HG02884 (cell line): ENCODE measurements around the gene EXOC4.

Source experiments
- ATAC-seq: cut with Tn5 transposase; IDR thresholded peaks from one replicate; pipeline ENCODE4 v1.9.1; 2021; ENCODE audit warnings: mild to moderate bottlenecking, moderate library complexity; ENCODE audit not compliant: unreplicated experiment

The EXOC4 gene

GRCh38 chr7:133654547-133654946 is 401.7 kb downstream of the EXOC4 start:
- no peak for ATAC-seq

- no peak for ATAC-seq
These were observed 409.4 kb downstream of the EXOC4 start for GRCh38 chr7:133662276-133662675.

DNA sequence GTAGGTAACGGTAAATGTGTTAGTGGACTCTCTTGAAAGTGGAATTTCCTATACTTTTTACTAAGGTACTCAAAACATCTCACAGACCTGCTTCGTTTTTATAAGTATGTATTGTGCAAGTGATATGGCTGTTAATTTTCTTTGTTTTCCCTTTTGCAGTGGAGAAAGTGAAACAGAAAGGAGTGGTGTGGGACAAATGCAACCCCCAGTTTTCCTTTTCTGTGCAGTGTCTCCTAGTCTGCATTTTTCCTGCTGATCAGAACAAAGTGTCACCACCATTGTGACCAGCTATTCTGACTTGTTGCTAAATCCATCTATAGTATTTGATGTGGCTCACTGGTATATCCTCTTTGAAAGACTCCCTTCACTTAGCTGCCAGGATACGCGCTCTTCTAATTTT is 410.0 kb downstream of the EXOC4 start:
- no peak for ATAC-seq

DNA sequence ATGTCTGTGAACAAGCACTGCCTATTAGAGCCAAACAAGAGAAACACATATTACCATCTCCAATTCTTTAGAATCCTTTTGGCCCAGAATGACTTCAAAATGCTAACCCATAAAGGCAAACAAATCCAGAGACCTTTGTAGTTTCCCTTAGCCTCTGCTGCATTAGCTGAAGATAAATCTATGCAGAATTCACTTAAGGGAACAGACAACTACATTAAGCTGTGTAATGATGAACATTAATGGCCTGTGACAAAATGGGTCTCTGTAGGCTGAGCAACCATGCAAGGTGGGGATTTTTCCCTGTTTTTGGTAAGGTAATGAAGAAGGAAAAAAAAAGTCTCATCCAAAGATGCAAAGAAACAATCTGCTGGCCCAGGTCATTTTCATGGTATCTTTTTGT is 411.6 kb downstream of the EXOC4 start:
- no peak for ATAC-seq

DNA sequence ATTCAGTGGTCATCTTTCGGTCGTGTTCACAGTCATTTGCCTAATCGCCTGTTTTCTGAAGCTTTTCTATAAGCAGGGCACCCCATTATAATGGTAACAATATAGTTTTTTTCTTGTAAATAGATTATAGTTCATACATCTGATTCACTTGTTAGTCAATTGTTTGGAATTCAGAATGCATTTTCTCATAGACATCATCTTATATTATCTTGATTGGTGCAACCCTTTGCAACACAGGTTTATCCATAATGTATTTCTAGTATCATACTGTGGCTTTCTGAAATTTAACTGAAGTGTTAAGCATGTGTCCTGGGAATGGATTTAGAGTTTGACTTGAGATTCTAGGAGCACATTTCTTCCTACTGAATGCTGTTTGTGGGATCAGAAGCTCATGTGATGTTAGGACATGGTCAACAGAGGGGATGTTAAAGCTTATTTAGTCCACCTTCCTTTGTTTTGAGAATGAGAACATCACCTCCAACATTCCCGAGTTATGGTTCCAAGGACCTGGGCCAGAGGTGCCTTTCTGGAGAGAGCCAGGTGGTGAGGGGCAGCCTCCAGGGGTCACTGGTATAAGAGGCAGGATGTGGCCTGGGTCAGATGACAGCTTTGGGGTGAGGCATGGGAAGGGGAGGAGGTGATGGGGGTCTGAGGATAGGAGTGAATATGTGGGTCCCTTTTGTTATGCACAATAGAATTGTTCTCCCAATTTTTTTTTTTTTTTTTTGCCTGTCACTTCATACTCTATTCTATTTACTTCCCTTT is 415.6 kb downstream of the EXOC4 start:
- no peak for ATAC-seq

DNA sequence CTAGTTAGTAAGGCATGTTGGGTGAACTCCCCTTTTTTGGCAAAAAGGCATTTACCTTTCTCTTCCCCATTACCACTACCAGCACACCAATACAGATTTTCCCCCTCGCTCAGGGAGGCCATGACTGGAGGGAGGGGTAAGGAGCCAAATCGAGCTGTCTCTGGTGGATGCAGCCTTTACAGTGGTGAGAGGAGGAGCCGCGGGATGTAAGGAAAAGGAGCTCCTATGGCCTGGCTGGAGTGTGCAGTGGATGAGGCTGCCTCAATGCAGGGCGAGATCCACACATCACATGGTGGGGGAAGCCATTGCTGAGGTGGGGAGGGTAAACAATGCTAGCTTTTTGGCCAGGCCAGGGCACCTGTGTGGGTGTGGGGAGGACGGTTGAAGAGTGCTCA is 416.2 kb downstream of the EXOC4 start:
- no peak for ATAC-seq

DNA sequence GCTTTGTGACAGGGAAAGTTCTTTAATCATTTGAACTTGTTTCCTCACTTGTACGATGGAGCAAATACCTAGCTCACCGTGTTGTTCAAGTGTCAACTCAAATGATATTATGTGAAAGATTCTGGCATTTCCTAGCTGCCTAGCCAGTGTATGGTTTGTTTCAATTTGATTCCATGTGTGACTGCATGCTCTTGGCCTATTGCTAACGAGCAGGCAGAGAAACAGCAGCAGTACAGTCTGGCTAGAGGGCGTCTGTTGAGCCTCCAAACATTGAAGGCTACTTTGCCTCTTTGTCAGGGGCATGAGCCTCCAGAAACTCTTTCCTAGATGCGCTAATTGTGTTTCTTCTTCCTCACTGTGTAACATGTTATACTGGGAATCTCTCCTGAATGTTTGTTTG is 417.4 kb downstream of the EXOC4 start:
- no peak for ATAC-seq

DNA sequence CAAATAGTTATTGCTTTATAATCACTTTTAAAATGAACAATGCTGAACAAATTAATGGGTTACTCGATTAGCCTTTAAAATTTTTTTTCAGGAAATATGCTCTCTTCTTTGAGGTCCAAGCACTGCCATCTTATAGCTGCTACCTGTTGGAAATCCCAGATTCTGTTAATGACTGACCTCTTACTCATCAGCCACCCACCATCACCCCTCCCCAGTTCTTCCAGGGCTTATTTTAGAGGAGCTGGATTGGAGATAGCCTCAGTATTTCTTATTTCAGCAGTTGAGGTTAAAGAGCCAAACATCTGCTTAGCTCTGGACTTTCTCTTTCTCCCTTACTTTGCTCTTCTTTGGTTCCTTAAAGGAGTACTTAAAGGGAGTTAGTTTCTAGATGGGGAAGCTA is 420.0 kb downstream of the EXOC4 start:
- no peak for ATAC-seq

DNA sequence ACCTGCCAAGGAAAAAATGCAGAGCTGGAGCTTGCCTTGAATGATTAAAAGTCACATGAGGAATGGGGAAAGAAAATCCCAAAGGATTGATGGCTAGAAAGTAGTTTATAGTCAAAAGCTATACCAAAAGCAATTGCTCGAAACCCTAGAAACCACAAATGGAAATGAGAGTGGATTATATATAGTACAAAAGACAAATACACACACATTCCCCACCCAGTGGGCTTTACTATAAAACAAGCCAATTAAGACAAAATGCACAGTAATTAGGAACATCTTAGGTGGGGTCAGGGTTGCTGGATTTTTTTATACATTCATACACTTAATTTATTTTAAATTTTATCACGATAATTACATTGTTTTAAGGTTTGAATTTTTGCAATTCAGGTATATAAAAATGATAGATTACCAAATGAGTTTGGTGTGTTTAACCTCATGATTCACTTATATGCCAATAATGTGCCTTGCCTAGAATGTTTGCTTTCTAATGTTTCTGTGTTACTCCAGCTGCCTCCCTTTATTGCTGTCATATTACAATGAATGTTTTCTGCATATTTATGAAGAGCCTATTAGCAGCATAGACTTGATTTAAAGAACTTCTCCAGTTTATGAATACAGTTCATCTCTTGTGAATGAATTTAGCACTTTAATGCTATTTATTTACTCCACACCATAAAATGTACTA is 421.3 kb downstream of the EXOC4 start:
- ATAC-seq, result no peak

GRCh38 chr7:133675510-133676218 is 422.8 kb downstream of the EXOC4 start:
- no peak for ATAC-seq

- ATAC-seq, result no peak
These were observed 424.0 kb downstream of the EXOC4 start for GRCh38 chr7:133676805-133677370.

GRCh38 chr7:133678137-133678814 is 425.4 kb downstream of the EXOC4 start:
- no peak for ATAC-seq

- ATAC-seq, result no peak
These were observed 427.1 kb downstream of the EXOC4 start for GRCh38 chr7:133679977-133680376.

DNA sequence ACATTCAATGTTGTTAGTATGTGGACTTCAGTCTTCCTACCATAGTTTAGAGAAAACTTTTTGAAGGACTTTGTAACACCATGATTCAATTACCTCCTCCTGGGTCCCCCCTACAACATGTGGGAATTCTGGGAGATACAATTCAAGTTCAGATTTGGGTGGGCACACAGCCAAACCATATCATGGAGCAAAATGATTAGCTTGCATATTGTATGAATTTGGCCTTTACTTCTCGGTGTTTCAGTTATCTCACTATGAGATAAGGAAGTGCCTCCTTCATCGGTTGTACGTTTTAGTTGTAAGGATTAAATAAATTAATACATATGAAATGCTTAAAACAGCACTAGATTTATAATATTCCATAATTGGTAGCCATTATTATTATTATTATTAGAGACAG is 428.7 kb downstream of the EXOC4 start:
- ATAC-seq, result no peak

- no peak for ATAC-seq
These were observed 429.7 kb downstream of the EXOC4 start for GRCh38 chr7:133682364-133683181.

DNA sequence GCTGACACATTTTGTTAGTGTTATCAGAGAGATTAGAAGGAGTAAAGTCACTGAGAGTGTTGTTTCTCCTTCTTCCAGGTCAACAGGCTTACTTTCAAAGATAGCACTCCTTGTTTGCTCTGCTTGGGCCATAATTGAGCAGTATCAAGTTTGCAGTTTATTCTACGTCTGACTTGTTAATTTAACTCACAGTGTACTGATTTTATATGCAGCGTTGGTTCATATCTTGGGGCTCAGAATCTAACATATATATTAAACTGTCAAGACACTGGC is 430.2 kb downstream of the EXOC4 start:
- ATAC-seq, result no peak

DNA sequence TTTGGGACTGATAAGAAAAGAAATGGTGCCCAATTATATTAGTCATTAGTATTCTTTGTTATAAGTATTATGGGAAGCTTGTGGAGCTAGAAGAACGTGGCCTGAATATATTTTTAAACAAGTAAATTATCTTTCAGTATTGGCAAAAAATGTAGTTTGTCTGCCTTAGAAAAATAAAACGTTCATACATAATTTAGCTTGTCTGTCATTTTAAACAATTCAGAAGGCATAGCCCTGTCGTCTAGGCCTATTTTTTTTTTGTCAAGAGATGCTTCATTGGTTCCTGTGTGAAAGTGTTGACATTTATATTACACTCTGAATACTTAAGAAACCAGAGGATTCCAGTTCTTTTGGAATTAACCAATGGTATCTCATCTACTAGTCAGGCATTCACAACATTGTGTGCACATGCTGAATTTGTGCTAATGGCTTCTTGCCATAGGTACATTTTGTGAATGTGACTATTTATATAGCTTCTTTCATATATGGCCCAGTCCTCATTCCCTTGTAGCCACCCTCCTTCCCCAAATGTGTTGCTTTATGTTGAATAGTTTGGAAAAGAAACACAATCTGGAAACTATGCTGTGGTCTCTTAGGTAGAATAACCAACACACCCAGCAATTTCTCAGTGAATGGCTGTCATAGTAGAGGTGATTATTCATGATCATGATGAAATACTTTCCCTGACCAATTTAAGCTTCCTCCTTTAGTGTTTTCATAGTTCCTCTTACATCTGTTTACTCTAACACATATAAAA is 435.8 kb downstream of the EXOC4 start:
- ATAC-seq, result no peak

DNA sequence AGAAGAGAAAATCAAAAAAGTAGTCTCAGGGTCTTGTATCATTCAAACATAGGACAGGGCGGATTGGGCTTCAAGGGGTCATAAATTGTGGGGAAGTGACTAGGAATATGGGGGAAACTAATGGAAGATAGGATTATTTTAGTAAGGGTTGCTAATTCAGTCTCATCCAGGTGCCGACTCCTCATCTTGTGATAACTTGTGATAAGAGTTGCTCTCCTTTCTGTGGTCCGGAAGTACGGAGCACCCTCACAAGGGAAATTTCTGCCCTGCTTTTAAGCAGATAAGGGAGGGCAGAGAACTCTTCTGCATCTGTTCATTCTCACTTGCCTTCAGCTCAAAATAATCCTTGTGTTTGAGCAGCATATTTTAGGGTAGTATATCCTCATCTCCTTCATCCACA is 437.9 kb downstream of the EXOC4 start:
- no peak for ATAC-seq

GRCh38 chr7:133691727-133692610 is 439.1 kb downstream of the EXOC4 start:
- no peak for ATAC-seq
